Measurements from ENCODE around the gene SGK2.
"Not testable (repeated sequence)": the region's sequence is repeated elsewhere in the genome, so short reads cannot be mapped to it uniquely, and the experiment has no call there.

The SGK2 gene

DNA sequence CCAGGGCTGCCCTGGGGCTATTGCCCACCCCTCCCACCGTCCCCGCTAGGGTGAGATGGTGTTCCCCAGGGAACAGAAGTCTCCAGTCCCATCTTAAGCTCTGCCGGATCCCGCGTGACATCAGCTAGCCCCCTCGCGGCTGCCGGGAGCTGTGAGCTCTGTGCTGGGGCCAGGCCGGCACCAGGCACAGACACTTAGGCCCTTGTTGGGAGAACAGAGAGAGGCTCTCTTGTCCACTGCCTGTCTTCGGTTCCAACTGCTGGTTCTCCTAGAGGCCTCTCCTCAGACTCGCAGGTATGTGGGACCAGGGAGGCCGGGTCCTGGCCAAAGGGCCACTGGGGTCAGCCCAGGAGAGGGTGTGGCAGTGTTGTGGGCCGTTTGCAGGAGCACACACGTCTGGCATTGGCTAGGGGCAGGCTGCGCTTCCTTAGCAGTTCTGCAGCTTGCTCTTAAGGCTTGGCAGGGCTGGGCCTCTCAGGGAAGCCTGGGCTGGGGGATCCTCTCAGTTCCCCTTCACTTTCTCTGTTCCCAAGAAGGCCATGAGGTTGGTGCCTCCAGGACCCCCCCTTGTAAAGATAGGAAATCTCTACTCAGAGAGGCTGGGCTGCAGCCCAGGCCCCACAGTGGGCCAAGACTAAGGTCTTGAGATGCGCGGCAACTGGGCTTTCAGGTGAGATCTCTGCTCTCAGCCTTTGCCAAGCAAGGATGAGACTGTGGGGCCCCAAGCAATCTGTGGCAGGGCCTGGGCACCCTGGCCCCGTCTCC is 6.3 kb downstream of the SGK2 start:
- DNase-seq, result no peak

- DNase-seq, result no peak
These were observed 6.9 kb downstream of the SGK2 start for GRCh38 chr20:43565758-43566104.

GRCh38 chr20:43567477-43567876 is 8.7 kb downstream of the SGK2 start:
- no peak for DNase-seq

GRCh38 chr20:43568706-43569105 is 9.9 kb downstream of the SGK2 start:
- DNase-seq, result no peak

DNA sequence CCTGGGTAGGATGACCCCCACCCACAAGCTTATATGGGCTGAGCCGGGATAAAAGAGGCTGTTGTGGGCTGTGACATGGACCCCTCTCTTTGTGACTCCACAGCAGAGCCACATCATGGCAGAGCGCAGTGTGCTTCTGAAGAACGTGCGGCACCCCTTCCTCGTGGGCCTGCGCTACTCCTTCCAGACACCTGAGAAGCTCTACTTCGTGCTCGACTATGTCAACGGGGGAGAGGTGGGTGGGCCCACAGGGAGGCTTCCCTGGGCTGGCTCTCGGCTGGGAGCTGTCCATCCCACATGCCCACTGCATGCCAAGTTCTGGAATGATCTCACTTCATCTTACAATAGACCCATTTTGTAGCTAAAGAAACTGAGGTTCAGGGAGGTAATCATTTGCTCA is 10.5 kb downstream of the SGK2 start:
- DNase-seq, result no peak

DNA sequence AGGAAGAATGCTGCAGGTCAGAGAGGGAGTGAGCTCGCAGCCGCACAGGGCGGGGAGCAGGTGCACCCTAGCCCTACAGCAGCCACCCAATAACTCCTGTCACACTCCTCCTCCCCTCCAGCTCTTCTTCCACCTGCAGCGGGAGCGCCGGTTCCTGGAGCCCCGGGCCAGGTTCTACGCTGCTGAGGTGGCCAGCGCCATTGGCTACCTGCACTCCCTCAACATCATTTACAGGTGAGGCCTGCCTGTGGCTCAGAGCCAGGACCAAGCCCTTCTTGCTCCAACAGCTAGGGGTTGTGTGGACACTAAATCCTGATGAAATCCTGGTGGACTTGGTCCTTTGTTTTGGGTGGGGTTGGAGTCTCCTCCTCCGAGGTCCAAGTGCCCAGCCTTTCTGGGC is 11.7 kb downstream of the SGK2 start:
- DNase-seq, result no peak

DNA sequence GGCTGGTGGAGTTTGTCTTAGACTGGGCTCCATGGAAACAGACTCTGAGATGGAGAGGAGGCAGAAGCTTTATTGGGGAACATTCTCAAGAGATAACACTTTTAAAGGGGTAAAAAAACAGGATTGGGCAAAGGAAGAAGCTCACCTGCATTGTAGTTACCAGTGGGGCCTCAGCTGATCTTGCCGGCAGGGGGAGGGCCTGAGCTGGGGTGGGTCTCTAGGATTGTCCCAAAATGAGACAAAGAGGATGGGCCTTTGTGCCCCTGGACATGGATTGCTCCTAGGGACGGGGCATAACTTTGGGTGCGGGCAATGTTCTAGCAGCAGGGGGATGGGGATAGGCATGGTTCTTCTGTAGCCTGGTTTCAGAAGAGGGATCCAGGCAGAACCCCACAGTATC is 12.5 kb downstream of the SGK2 start:
- no peak for DNase-seq

- DNase-seq, result no peak
These were observed 12.9 kb downstream of the SGK2 start for GRCh38 chr20:43571771-43572170.

GRCh38 chr20:43572891-43573290 is 14.1 kb downstream of the SGK2 start:
- DNase-seq, result no peak

DNA sequence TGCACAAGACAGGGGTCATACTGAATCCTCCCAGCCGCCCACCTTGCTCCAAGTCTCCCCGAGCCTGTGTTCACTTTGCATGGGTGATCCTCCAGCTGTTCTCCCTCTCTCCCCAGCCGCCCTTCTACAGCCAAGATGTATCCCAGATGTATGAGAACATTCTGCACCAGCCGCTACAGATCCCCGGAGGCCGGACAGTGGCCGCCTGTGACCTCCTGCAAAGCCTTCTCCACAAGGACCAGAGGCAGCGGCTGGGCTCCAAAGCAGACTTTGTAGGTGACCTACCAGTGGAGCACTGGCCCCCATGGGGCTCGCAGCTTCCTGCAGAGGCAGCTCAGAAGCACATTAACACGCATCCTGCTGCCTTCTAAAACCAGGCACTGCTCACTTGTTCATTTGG is 17.3 kb downstream of the SGK2 start:
- DNase-seq, result no peak

- no peak for DNase-seq
These were observed 21.3 kb downstream of the SGK2 start for GRCh38 chr20:43579861-43580793.

DNA sequence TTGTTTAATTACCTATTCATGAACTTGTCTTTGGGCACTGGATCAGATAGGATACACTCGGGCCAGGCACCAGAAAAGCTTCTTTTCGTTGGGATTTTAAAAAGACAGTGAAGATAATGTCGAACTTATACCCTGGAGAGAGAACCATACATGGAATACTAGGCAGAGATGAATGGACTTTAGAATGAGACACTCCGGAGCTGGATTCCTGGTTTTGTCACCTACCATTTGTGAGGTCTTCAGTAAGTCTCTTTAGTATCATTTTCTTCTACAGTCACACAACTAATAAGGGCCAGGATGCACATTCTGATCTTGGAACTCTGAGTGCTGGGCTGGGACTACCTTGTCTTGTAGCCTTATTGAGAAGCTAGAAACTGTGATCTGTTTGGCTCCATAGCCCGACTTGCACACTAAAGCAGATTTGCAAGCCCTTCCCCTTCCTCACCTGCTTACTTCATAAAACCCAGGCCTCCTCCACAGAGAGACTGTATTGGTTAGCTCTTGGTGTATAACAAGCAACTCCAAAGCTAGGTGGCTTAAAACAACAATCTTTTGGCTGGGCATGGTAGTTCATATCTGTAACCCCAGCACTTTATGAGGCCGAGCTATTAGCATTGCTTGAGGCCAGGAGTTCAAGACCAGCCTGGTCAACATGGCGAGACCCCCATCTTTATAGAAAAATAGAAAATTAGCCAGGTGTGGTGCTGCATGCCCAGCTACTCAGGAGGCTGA is 24.5 kb downstream of the SGK2 start:
- DNase-seq, result no peak

- DNase-seq, result peak; percentile 46
These were observed 25.2 kb downstream of the SGK2 start for GRCh38 chr20:43583982-43584432.

- no peak for DNase-seq
These were observed 25.8 kb downstream of the SGK2 start for GRCh38 chr20:43584448-43585136.

DNA sequence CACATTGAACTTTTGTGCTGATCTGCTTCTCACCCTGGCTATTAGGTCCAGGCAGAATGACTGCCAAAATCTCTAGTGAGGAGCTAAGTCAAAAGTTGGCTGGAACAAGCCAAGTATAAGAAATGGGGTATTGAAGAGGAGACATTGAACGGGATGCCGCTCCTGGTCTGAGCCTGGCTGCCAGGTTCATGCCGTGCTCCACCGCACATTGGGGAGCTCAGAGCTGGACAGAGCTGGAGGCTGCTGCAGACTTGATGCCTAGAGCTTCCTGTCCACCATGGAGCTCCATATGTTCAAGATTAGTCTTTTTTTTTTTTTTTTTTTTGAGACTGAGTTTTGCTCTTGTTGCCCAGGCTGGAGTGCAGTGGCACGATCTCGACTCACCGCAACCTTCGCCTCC is 27.8 kb downstream of the SGK2 start:
- no peak for DNase-seq

GRCh38 chr20:43588526-43588925 is 29.7 kb downstream of the SGK2 start:
- not testable (repeated sequence) for DNase-seq

GRCh38 chr20:43590036-43590391 is 31.2 kb downstream of the SGK2 start:
- peak; percentile 31 for DNase-seq

GRCh38 chr20:43590392-43591303 is 31.8 kb downstream of the SGK2 start, which contains the start of gene IFT52:
Gene IFT52 (plus strand): TSS chr20:43590937. CDS start chr20:43594699, 3,762 bp downstream.
- peak; percentile 98 for DNase-seq

GRCh38 chr20:43601960-43602359 is 43.1 kb downstream of the SGK2 start:
- not testable (repeated sequence) for DNase-seq

DNA sequence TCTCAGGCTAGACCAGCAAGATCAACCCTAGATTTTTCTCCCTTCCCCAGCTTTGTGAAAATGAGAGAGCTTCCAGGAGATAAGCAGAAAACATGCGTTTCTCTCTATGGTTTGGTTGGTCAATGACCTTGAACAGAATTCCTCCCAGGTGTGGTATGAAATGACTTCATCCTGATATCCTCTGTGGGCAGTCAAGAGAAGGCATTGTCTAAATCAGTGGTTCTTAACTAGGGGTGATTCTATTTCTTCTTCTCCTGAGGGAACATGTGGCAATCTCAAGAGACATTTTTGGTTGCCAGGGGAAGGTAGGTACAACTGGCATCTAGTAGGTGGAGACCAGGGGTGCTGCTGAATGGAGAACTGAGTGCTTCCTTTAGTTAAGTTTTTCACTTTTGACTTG is 44.3 kb downstream of the SGK2 start:
- DNase-seq, result no peak

DNA sequence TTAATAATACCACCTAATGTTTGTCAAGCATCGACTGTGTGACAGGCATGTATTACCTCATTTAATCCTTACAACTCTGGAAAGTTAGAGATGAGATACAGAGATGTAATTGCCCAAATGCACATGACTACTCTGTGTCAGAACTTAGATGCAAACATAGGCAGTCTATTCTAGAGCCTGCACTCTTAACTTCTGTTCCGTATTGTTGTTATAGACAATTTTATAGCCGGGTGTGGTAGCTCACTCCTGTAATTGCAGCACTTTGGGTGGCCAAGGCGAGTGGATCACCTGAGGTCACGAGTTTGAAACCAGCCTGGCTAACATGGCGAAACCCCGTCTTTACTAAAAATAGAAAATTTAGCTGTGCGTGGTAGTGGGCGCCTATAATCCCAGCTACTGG is 46.9 kb downstream of the SGK2 start:
- DNase-seq, result no peak

GRCh38 chr20:43607278-43607677 is 48.5 kb downstream of the SGK2 start:
- not testable (repeated sequence) for DNase-seq
